ENCODE results near the gene CHRNA1.

The CHRNA1 gene

DNA sequence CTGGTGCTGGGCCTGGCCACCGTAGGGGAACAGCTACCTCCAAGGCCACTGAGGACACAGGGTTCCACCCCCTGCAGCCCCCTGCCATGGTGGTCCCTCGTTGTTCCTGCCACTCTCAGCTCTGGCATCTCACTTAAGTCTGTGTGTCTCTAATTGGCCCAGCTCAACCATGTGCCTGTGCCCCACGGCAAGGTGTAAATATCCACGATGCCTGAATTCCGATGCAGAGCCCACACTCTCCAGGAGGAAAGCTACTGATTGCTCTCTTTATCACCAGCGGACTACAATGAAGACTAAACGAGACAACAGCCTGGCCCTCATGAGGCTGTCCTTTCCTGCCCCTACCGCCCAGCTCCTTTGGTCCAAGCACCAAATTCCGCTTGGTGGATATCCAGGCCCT lies 17.0 kb upstream of the CHRNA1 start:
- DNase-seq: no peak

DNA sequence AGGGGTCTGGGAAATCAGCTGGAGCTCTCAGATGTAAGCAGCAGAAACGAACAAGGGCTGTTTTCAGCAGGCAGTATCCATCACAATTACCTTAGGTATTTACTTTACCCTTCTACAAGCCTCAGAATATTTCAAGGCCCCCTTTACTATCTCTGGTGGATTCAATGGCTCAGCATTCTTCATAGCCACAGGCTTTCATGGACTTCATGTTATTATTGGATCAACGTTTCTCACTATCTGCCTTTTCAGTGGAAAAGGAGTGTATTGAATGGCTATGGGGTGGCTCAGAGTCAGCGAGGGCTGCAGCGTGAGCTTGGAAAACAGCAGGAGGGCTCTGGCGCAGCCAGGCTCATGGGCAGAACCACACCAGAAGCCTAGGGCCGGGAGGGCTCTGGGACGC lies 16.6 kb upstream of the CHRNA1 start:
- DNase-seq: no peak

DNA sequence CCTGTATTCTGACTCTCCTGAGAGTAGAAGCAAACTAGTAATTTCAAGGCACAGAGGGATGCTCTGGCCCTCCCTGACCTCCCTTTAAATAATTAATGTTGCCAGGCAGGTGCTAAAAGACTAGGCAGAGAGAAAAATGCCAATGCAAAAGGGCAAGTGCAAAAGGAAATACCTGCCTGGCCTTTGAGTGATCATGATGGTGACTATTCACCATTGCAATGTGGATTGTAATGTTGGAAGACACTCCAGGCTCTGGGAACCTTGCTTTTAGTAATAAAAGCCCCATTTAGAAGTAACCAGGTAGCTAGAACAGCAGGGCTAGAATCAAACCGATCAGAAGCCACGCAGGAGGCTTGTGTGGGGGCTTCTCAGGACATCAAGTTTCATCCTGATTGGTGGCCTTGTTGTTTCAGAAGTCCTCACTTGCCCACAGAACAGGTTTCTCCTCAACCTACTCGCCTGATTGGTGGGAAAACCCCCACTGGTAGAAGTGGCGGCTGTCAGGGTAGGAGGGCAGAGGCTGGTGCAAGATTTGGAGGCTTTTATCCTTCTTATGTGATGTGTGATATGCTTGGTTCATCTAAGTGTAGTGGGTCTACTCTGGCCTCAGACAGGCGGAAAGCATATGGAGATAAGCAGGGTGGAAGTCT lies 16.0 kb upstream of the CHRNA1 start:
- DNase-seq: no peak

DNA sequence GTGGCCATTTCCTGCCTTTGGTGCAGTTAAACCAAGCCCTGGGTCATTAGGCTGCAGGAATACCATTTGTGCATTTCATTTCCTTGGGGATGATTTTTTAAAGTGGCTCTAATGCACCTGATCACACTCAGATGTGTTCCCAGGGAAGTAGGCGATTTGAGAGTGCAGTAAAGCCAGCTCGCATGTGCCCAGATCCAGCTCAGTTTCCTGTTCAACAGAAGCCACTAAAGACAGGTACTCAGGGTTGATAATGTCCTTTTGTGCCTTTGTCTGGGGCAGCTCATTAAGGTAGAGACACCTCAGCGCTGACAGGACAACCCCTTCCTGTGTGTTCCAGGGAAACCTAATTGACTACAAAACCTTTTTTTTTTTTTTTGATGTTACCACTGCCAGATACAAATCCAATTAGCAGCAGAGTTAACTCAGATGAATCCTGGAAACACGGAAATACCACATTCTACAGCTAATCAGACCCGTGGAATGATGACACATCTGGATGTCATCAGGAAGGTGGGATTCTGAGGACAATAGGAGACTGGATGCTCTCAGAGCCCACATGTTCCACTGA lies 15.2 kb upstream of the CHRNA1 start:
- DNase-seq: peak; percentile 65

DNA sequence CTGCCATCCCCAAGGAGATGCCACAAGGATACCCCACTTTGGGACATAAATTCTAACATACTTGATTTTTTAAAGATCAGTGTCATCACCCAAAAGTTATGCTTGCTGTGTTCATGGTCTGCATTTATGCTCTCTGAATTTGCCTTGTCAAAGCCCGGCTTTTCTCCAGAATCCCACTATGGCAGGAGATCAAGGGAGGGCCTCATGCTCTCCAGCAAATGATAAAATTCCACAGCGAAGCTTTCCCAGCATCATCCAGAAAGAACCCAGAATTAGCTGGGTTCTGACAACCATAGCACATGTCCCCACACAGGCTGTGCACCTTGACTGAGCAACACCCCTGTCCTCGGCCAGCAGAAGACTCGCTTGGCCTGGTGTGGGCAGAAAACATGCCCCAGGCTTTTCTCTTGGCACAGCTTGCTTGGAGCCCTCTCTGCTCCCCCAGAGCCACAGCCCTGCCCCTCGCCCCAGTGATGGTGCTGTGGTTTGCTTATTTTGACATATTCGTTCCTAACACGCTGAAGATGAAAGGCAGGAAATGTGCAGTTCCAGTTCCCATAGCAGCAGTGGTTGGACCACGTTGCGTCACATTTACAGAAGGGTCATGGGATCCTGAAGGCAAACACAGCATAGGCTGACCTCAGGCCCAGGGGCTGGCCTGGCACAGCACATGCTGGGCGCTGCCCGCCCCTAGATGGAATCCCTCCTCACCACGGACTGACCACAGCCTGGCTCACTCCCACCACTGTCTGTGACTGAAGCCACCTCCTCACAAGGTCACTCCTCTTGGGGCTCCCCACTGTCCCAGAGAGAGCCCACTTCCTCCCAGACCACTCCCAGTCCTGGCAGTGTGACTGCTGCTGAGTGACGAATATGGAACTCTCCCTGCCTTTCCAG lies 14.1 kb upstream of the CHRNA1 start:
- DNase-seq: peak; percentile 55

DNA sequence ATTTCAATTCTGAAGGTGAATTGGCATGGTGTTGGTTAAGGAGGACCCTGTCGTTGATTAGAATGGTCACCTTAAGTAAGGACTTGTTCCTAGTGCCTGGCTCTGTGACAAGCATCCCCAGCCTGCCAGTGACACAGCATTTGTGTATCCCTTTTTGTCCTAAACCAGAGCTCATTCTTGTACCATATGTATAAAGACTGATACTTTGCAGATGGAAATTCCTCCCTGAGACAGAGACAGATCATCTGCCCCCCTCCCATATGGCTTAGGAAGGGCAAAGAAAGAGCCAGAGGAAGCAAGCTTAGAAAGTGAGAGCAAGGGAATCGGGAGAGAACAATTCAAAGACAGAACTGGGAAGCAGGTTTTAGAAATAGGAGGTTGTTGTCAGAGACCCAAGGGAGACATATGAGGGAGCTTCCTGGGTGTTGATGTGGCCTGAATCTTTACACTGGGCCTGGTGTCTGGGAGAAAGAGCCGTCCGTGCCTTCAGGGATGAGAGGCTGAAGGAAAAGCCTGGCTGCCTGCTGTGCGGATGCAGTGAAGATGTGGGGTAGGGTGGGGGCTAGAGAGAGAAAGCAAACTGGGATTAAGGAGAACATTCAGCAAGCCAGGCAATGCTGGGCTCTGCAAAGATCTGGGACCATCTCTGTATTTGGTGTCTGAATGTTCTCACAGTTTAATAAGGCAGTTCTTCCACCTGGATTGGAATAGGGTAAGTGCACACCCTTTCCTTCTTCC lies 13.2 kb upstream of the CHRNA1 start:
- peak; percentile 50 for DNase-seq

DNA sequence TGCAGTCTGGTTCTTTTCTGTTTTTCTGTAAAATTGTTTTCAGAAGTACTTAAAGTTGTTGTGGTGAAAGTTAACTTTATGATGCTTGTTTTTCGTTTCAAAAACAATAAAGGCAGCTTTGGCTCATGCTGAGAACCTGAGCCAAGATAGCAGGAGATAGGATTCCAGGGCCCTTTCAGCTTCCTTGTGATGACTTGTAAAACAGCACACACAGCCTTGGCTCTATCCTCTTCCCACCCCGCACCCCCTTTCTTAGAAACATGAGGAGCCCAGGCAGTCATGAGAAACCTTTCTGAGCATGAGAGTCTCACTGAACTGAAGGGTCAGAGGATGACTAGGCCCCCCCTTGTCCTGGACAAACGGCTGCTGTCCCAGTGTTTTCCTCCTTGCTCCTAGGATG lies 12.4 kb upstream of the CHRNA1 start:
- peak; percentile 6 for DNase-seq

DNA sequence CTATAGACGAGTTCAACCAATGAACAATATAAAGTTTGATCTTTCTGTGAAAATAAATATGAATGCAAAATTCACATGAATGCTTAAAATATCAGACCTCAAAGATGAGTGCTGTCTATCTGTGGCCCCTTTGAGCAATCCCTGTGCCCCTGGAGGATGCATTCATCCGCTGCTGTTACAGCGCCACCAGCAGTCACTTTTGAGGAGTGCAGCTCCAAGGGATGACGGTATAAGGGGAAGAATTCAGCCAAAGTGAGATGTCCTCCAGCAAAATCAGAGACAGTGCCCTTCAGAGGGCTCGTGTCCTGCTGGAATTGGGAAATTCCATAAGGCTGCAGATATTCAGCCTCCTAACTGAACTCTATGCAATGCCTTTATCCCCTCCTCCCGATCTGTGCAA lies 12.0 kb upstream of the CHRNA1 start:
- peak; percentile 25 for DNase-seq

DNA sequence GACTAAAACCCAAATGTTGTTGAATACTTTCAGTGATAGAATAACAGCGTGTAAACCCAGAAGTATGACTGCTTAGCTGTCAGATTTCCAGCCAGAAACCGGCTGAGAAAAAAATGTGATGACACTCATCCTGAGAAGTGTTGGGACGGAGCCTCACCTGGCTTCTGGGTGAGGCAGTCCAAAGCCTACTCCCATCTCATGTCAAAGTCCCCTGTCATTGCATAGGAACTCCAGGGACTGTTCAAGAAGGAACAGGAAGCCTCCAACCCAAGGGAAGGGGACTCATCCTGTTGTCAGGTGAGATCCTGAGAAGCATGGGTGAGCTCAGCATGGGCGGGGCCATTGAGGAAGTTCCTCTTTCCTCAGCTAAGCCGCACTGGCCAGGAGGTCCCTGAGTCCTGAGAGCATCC lies 11.3 kb upstream of the CHRNA1 start:
- DNase-seq: no peak

DNA sequence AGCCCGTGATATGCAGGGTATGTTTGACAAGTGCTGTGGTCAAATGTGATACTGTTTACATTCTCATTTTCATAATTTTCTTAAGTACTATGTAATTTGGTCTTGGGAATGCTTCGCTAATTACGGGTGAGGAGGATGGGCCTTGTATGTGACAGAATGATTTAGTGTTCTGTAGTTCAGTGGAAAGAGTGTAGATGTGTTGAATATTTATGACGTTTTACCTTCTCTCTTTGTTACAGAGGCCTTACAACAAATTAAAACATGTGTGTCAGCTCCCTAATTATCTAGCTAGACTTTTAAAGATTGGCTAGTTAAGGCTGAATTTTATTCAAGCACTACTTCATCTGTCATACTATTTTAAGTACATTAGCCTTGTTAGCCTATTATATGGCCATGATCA lies 10.6 kb upstream of the CHRNA1 start:
- DNase-seq: no peak

DNA sequence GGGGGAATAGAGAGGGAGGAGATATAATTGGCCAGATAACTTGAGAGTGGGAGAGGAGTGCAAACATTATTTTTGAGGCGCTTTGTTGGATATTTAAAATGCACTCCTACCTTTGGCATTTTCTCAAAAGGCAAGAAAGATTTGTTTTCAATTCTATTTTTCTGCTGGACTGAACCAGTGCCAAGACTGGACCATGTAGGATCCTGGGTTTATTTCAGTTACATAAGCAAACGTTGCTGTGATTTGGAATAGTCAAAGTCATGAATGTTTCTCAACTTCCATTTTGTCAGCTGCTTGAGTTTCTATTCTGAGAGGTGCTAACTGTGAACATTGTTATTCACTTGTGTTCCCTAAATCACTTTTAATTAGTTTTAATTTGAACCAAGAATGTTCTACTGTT lies 8.9 kb upstream of the CHRNA1 start:
- DNase-seq: no peak

DNA sequence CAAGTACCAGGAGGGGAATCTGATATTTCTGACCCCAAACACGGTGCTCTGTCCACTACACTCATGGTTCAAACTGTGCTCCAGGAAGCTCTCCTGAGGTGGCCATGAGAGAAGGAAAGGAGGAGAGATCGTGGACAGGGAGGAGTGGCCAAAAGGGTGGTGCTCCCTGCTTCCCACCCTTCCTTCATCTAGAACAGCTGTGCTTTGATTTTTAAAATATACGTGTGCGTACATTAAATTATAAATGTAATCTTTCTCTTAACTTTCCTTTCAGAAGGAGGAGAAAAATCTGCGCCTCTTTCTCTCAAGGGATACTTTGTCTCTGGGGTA lies 8.2 kb upstream of the CHRNA1 start:
- DNase-seq: no peak

DNA sequence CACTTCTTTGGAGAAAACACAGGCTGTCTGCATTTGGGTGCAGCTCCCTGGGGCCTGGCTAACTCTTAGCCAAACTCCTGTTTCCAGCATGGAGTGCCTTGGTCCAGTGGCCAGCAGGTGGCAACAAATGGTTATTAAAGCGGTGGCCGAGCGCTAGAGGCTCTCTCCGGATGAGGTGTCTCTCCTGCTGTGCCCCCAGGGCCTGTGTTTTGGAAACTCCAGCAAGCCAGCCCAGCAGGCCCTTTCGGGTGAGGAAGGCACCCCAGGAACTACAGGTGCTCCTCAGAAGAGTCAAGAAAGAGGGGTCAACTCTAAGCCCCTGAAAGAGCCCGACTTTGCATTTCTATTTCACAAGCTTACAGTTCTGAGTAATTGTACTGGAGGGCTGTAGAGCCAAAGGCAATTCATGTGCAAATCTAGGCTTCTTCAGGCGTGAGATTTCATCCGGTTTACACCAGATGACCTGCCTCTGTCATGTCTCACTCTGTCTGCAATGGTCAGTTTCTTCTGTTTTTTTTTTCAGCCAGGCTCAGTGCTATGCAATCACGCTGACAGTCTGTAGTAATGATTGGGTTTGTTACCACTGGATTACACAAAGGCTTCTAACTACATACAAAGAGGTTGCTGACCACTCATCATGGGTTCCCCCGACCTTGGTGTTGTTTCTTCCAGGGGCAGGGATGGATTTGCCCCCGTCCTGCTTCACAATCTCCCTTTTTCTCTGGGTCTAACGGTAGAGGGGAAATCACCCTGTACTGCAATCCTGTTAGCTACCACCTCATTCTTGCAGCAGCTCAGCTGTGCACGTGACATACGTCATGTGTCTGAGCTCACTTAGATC lies 7.6 kb upstream of the CHRNA1 start:
- DNase-seq: peak; percentile 92

DNA sequence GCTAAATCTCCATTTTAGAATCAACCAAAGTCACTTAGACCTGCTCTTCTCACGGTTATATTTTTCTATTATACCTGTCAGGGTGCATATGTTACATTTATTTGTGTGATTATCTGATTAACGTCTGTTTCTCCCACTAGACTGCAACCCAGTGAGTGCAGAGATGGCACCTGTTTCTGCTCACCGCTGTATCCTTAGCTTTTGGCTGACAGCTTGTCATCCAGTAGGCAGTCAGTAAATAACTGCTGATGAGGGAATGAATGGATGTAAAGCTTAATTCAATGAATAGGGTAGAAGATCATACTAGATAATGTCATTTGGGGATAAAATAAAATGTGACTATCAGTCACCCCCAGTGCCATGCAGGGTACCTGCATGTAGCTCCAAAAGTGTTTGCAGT lies 6.9 kb upstream of the CHRNA1 start:
- DNase-seq: no peak

DNA sequence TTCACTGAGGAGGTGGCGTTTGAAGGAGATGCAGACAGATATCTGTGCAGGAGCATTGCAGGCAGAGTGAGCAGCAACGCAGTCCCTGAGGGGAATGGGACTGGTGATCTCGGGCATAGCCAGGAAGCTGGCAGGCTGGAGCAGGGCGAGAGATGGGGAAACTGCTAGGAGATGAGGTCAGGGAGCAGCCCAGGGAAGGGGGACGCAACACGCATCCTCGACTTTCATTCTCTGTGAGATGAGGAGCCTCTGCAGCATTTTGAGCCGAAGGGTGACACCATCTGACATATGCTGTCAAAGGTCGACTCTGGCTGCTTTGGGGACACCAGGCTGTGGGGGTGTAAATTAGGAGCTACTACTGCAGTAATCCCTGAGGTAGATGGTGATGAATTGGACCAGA lies 4.3 kb upstream of the CHRNA1 start:
- DNase-seq: no peak

DNA sequence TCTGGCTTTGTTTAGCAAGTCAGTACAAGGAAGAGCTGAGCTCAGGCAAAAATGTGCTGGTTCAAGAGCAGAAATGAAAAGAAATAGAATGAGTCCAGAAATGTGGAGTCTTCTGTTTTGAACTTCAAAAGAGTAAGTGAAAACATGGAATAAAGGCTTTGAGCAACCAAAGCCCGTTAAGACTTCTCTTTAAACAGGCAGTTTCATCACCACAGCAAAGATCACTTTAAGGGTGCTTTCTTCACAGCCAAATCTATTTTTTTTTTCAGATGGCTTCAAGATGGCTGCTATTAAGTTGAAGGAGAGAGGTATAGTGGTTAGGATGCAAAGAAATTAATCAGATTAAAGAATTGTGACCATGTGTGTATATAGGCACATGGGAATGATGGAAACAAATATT lies 2.0 kb upstream of the CHRNA1 start:
- DNase-seq: no peak

DNA sequence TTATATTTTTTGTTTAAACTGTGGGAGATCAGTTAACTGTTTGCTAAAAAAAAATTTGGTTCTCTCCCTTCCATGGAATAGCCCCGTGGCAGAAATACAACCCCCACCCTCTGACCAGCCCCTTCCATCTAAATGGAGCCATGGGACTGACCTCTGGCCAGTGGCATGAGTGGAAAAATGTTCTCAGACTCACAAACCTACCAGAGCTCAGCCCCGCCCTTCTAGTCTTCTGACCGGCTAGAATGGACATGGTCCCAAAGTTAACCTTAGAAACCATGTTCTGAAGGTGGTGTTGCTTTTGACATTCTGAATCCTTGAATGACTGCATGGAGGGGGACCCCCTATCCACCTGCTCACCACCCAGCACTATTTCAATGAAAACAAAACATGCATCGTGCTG lies 1.3 kb upstream of the CHRNA1 start:
- DNase-seq: no peak

DNA sequence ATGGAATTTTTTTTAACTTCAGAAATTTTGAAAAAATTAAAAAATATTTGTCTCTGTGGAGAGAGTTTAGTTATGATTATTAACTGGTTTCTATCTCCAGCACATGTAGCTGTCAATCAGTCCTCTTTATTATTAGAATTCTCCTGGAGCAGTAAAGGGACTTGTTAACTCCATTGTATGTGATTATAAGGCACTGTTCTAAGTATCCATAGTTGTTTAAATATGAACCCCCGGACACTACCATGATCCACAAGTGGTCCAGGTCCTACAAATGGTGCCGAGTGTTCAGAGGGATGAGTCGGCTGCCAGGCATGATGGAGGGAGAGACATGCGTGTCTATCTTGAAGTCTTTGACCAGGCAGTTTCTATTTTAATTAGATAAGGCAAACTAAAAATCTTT lies 492 bp downstream of the CHRNA1 start:
- no peak for DNase-seq

DNA sequence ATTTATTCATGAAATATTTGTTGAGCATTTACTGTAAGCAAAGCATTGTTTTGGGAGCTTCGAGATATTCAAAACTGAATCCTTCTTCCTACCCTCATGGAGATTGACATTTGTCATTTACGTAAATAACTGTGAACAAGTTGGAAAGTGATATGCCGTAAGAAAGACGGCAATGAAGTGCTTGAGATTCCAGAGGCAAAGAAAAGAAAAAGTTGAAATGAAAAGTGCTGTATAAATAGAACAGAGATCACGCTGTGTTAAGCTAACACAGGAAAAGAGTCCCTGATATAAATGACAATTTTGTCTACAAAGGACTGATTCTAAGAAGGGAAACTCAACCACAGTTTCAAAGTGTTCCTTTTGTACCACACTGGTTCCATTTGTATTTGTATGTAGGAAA lies 1.8 kb downstream of the CHRNA1 start:
- DNase-seq: no peak

DNA sequence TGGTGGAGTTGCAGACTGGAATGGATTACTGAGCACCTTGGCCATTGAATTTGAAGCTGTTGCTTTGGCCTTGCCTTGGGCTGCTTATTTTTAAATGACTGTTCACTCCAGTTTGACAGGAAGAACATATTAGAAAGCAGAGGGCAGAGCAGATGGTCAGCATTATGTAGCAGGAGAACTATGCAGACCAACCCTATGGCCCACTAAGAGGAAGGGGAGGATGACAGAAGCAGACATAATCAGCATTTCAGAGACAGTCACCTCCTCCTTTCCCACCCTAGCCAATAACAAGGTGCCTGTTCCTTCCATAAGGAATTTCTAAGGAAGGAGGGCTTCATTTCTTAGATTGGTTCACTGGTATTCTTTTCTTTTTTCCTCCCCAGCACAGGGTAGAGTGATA lies 2.4 kb downstream of the CHRNA1 start:
- DNase-seq: no peak

DNA sequence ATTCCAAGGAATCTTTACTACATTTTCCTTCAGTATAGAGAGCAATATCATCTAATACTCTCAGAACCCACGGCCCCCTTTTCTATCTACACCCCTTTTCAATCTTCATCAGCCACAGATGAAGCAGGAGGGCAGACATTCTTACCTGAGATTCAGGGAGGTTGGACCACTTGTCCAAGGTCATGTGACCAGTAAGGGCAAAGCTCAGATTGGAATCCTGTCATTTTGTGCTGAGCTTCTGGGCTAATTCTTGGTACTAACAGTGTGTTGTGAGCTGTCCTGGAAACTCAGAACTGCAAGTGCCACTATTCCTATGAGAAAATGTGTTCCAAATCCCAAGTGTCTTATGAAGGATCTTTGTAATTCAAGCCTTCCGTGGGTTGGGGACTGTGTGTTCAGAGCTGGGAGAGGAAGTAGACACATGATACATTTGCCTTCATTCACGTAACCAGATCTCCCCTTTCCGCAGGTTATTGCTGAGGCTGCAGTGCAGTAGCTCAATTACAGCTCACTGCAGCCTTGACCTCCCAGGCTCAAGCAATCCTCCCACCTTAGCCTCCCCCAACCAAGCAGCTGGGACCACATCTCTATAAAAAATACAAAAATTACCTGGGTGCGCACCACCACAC lies 3.3 kb downstream of the CHRNA1 start:
- no peak for DNase-seq

DNA sequence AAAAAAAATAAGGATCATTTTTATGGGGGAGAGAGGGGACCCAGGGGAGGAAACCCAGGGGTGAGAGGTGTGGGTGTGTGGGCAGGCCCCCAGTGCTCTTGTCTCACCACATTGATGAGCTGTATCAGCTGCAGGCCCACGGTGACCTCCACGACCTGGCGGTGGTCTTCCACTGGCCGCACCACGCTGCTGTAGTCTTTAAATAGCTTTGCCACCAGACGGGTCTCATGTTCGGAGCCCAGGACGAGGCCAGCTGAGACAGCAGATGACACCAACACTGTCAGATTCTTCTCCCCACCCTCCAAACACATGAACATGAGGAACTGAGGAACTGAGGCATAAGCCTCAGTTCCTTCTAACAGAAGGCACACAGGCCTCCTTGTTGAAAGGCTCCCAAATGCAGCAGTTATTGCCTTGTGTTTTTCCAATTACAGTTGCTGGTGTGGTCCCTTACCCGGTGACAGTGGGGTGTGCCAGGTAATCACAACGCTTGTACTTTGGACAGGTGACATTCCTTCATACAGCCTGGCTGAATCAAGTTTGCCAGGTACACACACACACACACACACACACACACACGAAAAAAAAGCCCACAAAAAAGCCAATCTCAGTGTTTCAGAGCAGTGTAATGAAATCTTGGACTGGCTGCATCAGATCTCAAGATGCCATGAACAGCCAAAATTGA lies 4.7 kb downstream of the CHRNA1 start:
- DNase-seq: no peak
